ENCODE measurements around the gene ADAT1.
"Not testable (repeated sequence)": the region's sequence is repeated elsewhere in the genome, so short reads cannot be mapped to it uniquely, and the experiment has no call there.

The ADAT1 gene

GRCh38 chr16:75620326-75621169 is 2.5 kb downstream of the ADAT1 start:
- no peak for DNase-seq (ENCODE audit: low read depth)

GRCh38 chr16:75618780-75619179 is 4.3 kb downstream of the ADAT1 start:
- DNase-seq (ENCODE audit: low read depth) = no peak

GRCh38 chr16:75617121-75617520 is 6.0 kb downstream of the ADAT1 start:
- no peak for DNase-seq (ENCODE audit: low read depth)

DNA sequence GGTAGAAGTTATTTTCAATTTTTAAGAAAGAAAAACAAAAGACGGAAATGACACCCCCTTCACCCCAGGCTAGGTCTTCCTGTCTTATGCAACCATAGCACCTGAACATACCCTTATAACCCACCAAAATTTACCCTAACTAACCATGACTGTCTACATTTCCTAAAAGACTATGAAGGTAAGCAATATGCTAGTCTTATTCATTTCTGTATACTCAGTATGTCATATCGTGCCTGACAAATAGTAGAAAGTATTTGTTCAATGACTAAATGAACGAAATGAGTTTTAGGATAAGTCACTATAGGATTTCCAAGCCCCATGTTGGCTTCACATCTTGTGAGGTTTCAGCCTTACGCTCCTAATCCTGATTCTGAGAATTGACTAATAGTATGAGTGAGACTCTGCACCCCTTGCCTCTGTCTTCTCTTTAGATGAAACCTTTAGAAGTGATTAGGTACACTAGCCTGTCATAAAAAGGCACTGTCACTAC is 6.5 kb downstream of the ADAT1 start:
- DNase-seq (ENCODE audit: low read depth) = no peak

DNA sequence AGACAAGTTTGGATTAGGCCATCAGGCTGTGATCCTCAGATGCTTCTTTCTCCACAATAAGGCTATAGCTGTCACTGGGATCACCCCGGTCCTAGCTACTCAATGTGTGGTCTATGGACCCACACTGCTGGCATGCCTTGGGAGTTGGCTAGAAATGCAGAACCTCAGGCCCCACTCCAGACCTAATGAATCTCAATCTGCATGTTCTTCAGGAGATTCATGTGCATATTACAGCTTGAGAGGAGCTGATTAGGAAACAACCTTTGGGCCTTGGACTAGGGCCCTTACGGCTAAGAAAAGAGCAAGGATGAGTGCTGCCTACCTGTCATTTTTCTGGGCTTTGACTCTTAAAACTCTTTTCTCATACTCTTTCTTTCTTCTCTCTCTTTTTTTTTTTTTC is 7.5 kb downstream of the ADAT1 start:
- DNase-seq (ENCODE audit: low read depth) = no peak

GRCh38 chr16:75614066-75614897 is 8.8 kb downstream of the ADAT1 start:
- no peak for DNase-seq (ENCODE audit: low read depth)

GRCh38 chr16:75606507-75606906 is 16.6 kb downstream of the ADAT1 start:
- no peak for DNase-seq (ENCODE audit: low read depth)

GRCh38 chr16:75603241-75603640 is 19.8 kb downstream of the ADAT1 start:
- no peak for DNase-seq (ENCODE audit: low read depth)

GRCh38 chr16:75599452-75600277 is 23.4 kb downstream of the ADAT1 start:
- no peak for DNase-seq (ENCODE audit: low read depth)

DNA sequence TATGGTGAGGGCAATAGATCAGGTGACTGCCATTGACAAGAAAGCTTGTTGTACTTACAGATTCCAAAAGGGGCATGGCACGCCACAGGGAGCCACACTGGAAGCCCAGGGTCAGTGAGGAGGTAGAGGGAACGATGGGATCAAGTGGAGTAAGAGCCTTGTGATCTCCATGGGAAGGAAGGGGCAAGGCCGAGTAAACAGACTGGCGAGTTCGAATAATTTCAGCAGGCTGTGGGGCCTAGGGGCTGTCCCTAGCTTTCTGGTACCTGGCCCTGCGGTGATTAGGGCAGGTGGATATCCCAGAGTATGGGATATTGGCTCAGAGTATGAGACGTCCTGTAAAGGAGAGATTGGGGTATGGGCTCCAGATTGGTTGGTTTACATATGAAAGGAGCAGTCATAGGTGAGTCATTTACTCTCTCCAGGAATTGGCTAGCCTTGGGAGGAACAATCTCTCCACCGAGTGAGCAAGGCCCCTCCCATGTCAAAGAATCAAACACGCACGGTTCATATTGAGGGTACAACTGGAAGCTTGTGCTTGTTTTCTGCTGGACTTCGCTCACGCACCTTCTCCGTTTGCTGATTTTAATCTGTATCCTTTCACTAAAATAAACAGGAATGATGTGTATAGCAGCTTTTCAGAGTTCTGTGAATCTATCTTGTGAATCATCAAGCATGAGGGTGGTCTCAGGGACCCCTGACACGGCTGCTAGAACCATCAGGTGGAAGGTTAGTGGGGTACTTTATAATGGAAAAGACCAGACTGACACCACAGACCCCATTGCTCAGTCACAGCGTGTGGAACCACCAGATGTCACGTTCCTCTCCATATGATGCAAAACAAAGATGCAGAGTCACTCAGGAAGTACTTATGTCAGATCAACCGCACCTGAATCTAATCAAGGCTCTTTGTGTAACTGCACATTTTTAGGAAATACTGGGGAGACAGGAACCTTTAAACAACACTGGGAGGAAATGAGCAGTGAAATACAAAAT is 29.0 kb downstream of the ADAT1 start:
- no peak for DNase-seq (ENCODE audit: low read depth)

- no peak for DNase-seq (ENCODE audit: low read depth)
Measured at GRCh38 chr16:75593308-75593707, 29.8 kb downstream of the ADAT1 start.

GRCh38 chr16:75591927-75592326 is 31.2 kb downstream of the ADAT1 start:
- DNase-seq (ENCODE audit: low read depth) = not testable (repeated sequence)

DNA sequence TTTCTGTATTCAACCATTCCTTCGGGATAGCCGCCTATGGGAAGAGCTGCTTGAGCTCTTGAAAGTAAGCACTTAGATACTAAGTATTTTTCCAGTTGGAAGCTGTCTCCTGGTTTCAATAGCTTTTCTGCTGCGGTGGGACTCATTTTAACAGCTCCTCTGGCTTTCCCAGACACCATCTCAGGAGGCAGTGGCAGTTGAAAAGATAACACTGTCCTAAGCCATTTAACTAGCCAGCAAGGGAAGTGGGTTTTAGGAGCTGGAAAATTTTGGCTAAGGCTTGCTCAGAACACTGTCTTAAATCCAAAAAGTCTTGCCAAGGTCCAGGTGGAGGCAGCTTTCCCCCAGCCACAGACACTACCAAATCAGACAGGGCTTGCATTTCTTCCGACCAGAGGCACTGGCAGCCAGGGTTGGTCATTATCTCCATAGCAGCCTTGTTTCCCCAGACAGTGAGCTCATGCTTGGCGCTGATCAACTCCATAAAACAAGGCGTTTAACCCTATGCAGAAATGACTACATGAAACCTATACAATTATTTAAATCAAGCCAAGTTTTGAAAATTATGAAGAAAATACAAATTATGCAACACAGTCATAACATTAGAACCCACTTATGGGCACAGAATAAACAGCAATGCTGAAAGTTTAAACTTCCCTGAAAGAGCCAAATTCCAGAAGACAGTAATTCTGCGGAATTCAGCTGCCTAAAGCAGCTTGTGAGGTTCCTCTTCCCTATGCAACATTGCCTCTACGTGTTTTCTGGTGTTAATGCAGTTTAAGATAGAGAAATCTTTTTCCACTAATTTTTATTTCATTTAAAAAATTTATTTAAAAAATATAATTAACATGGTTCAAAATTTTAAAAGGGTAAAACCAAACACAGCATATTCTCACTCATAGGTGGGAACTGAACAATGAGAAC is 31.9 kb downstream of the ADAT1 start:
- DNase-seq (ENCODE audit: low read depth) = no peak

GRCh38 chr16:75589306-75589705 is 33.8 kb downstream of the ADAT1 start:
- no peak for DNase-seq (ENCODE audit: low read depth)

DNA sequence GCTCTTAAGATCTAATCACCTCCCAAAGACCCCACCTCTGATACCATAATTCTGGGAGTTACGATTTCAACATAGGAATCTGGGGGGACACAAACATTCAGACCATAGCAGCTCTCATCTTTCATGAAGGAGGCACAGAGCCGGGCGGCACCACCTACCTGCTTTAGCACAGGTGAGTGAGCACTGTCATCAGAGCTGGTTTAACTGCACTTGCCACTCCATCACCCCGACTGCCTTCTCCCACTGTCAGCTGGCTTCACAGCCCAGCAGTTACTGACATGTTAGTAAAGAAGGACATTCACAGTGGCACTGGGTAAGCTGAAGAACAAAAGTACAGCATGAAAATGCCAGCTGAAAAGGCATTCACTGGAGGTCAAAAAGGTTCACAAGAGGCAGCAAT is 34.4 kb downstream of the ADAT1 start:
- DNase-seq (ENCODE audit: low read depth) = no peak

DNA sequence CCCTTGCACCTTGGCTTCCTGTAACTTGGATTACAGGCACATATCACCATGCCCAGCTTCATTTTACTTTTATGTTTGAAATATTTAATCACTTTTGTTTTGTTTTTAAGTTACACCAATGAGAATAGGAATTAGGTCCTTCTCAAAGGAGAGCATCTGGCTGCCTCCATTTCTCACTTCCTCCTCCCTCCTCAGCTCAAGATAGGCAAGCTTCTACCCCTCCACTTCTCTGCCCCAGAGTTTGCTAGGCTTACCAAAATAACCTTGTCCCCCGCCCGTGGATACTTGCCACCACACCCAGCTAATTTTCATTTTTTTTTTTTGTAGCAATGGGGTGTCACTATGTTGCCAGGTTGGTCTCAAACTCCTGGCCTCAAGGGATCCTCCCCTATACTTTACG is 39.0 kb downstream of the ADAT1 start:
- DNase-seq (ENCODE audit: low read depth) = no peak

GRCh38 chr16:75579281-75579834 is 43.7 kb downstream of the ADAT1 start:
- no peak for DNase-seq (ENCODE audit: low read depth)

GRCh38 chr16:75578725-75579124 is 44.4 kb downstream of the ADAT1 start:
- no peak for DNase-seq (ENCODE audit: low read depth)

- DNase-seq (ENCODE audit: low read depth) = no peak
Measured at GRCh38 chr16:75578212-75578611, 44.9 kb downstream of the ADAT1 start.

Data from HS-27A (cell line).